ENCODE measurements around the gene OSBPL6. TPM values are rescaled to one million over a fixed set of nuclear protein-coding genes. Genes with fewer than 3 reads are reported as not detected.
A peak's percentile ranks its signal among the peaks of the same experiment; 100 is the strongest.

The OSBPL6 gene
- total RNA-seq, 1 donor from 2014 or later, result 14.0 TPM

DNA sequence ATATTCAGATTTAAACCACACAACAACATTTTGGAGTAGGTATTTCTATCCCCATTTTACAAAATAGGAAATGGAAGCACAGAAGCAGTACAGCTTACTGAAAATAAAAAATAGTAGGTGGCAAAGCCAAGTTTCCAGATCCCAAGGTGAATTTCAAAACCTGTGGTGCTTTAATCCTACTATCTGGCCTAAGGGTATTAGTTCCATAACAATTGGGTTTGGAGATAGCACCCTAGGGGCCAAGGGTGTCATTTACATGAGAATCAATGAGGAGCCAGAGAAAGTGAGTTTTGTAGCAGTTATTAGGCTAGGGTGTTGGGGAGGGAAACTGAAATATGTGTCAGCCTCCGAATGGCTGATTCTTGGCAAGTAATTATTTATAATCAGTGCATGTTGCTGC, 24.9 kb downstream of the OSBPL6 start:
- H3K4me2 ChIP-seq, result no peak overlapping the region
- Mint-ChIP-seq H3K36me3 (peaks cover 4% of the 10 kb centered on the region), H3K4me3 (no peak overlapping the region), H3K27ac (no peak overlapping the region), H3K9me3 (peaks cover 2% of the 10 kb centered on the region), H3K27me3 (ENCODE audit: insufficient read depth, low read depth) (peaks cover 2% of the 10 kb centered on the region), H3K4me1 (peaks cover 22% of the 10 kb centered on the region)
- H3K9me3 ChIP-seq (ENCODE audit: low read depth), result no peaks in the 10 kb centered on the region
- no peaks in the 10 kb centered on the region for H3F3A ChIP-seq (ENCODE audit: low read depth)
- no peaks in the 10 kb centered on the region for H3K79me2 ChIP-seq (ENCODE audit: low read depth)
- TF ChIP-seq, protein P1, sequence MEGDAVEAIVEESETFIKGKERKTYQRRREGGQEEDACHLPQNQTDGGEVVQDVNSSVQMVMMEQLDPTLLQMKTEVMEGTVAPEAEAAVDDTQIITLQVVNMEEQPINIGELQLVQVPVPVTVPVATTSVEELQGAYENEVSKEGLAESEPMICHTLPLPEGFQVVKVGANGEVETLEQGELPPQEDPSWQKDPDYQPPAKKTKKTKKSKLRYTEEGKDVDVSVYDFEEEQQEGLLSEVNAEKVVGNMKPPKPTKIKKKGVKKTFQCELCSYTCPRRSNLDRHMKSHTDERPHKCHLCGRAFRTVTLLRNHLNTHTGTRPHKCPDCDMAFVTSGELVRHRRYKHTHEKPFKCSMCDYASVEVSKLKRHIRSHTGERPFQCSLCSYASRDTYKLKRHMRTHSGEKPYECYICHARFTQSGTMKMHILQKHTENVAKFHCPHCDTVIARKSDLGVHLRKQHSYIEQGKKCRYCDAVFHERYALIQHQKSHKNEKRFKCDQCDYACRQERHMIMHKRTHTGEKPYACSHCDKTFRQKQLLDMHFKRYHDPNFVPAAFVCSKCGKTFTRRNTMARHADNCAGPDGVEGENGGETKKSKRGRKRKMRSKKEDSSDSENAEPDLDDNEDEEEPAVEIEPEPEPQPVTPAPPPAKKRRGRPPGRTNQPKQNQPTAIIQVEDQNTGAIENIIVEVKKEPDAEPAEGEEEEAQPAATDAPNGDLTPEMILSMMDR (IDR thresholded peaks at IDR 0.05), result no peak
- TF ChIP-seq EZH2 (IDR thresholded peaks at IDR 0.05) (no peak), EZH2phosphoT487 (IDR thresholded peaks at IDR 0.05) (no peak)
- no peaks in the 10 kb centered on the region for H3K36me3 ChIP-seq
- H3K27me3 ChIP-seq, result no peaks in the 10 kb centered on the region
- no peaks in the 10 kb centered on the region for H4K20me1 ChIP-seq (ENCODE audit: low read depth)
- H3K4me1 ChIP-seq, result peaks cover 35% of the 10 kb centered on the region
- H2AFZ ChIP-seq (replicated peaks), result no peak overlapping the region
- DNase-seq (ENCODE audit: low spot score), result no peak
- H3K4me3 ChIP-seq, result no peak overlapping the region
- no peak overlapping the region for H3K9ac ChIP-seq
- no peak overlapping the region for H3K27ac ChIP-seq

DNA sequence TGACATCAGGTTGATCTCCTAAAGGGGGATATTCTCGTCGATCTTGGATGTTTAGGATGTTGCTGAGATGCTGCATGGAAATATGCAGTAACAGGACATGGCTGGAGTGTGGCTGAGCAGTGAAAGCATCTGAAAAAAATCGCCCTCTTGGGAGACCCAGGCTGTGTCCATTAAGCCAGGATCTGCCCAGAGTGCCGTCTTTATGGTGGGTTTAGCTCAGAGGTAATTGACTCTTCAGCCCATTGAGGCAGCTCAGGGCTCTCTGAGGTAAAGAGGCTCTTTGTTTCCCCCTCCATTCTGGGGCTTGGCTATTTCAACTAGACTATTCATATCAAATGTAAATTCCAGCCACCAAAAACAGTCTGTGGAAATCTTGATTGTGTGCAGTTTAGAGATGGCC, 26.5 kb downstream of the OSBPL6 start:
- Histone ChIP-seq H3K79me2 (ENCODE audit: low read depth) (no peaks in the 10 kb centered on the region), H3K4me1 (peaks cover 41% of the 10 kb centered on the region), H3K4me3 (no peak overlapping the region), H2AFZ (replicated peaks) (no peak overlapping the region), H3K27me3 (no peaks in the 10 kb centered on the region), H3F3A (ENCODE audit: low read depth) (no peaks in the 10 kb centered on the region), H3K27ac (peak overlapping the region; percentile 45), H3K9me3 (ENCODE audit: low read depth) (no peaks in the 10 kb centered on the region), H4K20me1 (ENCODE audit: low read depth) (no peaks in the 10 kb centered on the region), H3K9ac (no peak overlapping the region), H3K4me2 (peak overlapping the region; percentile 54), H3K36me3 (no peaks in the 10 kb centered on the region)
- Mint-ChIP-seq H3K27ac (no peak overlapping the region), H3K27me3 (ENCODE audit: insufficient read depth, low read depth) (peaks cover 4% of the 10 kb centered on the region), H3K4me1 (peaks cover 38% of the 10 kb centered on the region), H3K36me3 (peaks cover 4% of the 10 kb centered on the region), H3K4me3 (no peak overlapping the region), H3K9me3 (peaks cover 2% of the 10 kb centered on the region)
- peak; percentile 61 for DNase-seq (ENCODE audit: low spot score)
- no peak for TF ChIP-seq EZH2phosphoT487 (IDR thresholded peaks at IDR 0.05)
- TF ChIP-seq EZH2 (IDR thresholded peaks at IDR 0.05), result no peak
- TF ChIP-seq, protein P1 (IDR thresholded peaks at IDR 0.05), result no peak

DNA sequence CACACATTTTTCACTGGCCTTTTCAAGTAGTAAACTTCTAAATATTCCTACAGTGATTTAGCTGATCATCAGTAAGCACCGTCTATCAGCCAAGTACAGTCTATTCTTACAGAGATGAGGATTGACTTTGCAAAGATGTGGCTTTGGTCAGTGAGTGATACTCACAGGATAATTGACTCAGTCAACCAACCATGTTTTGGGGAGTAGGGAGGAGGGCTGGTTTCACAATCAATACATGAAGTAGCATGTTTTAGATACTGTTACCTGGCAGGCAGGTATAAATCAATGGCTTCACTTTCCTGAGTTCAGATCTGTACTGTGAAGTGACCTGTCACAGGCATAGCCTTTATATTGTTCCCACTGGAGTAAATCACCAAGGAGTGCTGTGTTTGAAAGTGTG, 27.2 kb downstream of the OSBPL6 start:
- Mint-ChIP-seq H3K27me3 (ENCODE audit: insufficient read depth, low read depth) (peaks cover 5% of the 10 kb centered on the region), H3K36me3 (peaks cover 4% of the 10 kb centered on the region), H3K4me1 (peaks cover 41% of the 10 kb centered on the region), H3K27ac (no peak overlapping the region), H3K9me3 (peaks cover 2% of the 10 kb centered on the region), H3K4me3 (no peak overlapping the region)
- Histone ChIP-seq H4K20me1 (ENCODE audit: low read depth) (no peaks in the 10 kb centered on the region), H2AFZ (replicated peaks) (no peak overlapping the region), H3K4me2 (no peak overlapping the region), H3K27ac (no peak overlapping the region), H3K4me1 (peaks cover 41% of the 10 kb centered on the region), H3F3A (ENCODE audit: low read depth) (no peaks in the 10 kb centered on the region), H3K79me2 (ENCODE audit: low read depth) (no peaks in the 10 kb centered on the region), H3K27me3 (no peaks in the 10 kb centered on the region), H3K9me3 (ENCODE audit: low read depth) (no peaks in the 10 kb centered on the region), H3K9ac (no peak overlapping the region), H3K4me3 (no peak overlapping the region), H3K36me3 (no peaks in the 10 kb centered on the region)
- no peak for DNase-seq (ENCODE audit: low spot score)
- TF ChIP-seq EZH2phosphoT487 (IDR thresholded peaks at IDR 0.05) (no peak), EZH2 (IDR thresholded peaks at IDR 0.05) (no peak)
- TF ChIP-seq, protein P1 (IDR thresholded peaks at IDR 0.05), result no peak

Data from neural progenitor cell (in vitro differentiated cells).